ENCODE measurements around the gene ODAD4.

ODAD4 gene

GRCh38 chr17:41970901-41971331 is 40.5 kb downstream of the ODAD4 start:
- no peak for DNase-seq (ENCODE audit: low read depth in 2 of 2)

GRCh38 chr17:41971721-41972523 is 41.5 kb downstream of the ODAD4 start:
- no peak for DNase-seq (ENCODE audit: low read depth in 2 of 2)

DNA sequence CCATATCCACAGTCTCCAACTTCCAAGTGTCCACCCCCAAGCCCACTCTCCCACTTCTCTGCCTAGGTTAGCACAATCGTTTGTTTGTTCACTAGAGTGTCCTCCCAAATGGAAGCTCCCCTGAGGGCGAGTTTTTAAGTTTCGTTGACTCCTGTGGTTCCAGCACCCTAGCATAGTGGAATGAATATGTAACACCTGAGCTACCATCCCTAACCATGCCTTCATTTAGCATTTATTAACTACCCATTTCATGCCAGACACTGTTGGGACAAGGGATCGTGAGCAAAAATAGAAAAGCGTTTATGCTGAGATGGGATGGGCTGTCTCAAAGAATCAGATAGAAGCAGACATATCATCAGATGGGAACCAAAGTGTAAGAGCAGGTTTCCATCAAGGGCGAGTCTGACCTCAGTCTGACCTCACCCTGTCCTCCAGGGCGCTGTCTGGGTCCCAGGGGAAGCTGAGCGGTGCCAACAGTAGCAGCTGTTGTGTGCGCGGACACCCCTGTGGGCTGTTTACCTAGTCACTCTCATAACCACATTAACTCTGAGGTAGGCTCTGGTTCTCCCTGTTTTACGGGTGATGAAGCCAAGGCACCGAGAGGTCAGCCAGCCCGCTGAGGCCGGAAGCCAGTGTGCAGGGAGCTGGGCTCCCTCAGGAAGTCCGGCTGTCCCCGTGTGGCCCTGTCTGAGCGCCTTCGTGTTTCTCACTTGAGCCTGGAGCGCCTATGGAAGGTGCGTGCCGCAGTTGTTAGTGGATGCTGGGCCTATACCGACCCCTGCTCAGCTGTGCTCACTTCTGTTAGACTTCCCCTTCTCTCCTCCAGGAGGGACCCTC is 42.4 kb downstream of the ODAD4 start:
- DNase-seq (ENCODE audit: low read depth in 2 of 2), result no peak

GRCh38 chr17:41973408-41973811 is 43.0 kb downstream of the ODAD4 start:
- DNase-seq (ENCODE audit: low read depth in 2 of 2), result no peak

GRCh38 chr17:41974031-41974430 is 43.6 kb downstream of the ODAD4 start:
- DNase-seq (ENCODE audit: low read depth in 2 of 2), result no peak

DNA sequence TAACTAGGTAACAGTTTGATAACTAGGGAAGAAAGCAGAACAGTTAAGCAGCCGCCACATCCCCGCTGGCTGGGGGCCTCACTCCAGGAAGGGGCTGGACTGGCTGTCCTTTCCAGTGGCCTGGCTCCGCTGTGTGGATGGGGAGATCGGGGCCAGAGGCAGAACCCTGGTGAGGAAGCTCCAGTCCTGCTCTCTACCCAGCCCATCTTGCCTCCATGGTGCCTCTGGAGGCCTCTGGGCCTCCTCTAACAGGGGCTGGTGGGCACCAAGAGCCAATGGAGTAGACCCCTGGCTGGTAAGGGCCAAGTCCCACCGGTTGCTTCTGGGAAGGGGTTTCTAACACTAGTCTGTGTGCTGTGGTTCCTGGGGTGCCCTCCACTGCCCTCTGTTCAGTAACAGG is 44.2 kb downstream of the ODAD4 start:
- DNase-seq (ENCODE audit: low read depth in 2 of 2), result no peak

DNA sequence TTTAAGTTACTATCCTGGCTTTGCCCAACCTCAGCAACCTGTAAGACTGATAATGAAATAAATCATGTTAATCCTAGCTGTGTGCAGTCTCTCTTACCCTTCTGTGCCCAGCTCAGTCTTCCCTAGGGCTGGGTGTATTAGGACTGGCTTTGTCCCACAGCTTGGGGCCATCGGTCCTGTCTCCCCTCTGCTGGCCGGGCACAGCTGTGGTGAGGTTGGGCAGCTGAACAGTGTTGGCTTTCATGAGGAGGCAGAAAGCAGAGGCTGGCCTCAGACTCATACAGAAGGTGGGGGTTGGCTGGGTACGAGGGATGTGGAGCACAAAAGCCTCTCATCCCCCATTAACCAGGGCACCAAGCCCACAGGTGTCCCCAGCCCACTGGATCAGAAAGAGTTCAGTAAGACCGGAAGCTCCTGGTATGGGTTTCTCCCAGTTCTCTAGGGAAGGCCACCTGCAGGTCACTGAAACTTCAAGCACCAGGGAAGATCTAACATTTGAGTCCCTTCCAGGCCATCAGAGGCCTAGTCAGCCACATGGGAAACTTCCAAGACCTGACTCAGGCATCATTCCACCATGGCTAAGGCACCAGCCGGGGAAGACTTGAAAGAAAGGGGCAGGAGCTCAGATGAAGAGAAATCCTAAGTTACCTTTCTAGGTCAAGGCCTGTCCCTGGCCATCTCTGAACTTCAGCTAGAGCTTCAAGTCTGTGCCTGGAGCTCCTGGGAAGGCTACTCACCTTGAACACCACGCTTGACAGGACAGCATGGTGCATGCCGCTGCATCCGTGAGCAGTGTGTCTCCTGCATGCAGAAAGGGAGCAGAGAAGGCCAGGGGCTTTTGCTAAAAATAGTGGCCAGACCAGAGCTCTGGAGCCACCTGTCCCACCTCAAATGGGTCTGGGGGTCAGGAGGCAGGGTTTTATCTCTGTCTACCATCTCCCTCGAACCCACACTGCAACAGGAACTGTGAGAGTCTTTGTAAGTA is 45.0 kb downstream of the ODAD4 start:
- no peak for DNase-seq (ENCODE audit: low read depth in 2 of 2)

DNA sequence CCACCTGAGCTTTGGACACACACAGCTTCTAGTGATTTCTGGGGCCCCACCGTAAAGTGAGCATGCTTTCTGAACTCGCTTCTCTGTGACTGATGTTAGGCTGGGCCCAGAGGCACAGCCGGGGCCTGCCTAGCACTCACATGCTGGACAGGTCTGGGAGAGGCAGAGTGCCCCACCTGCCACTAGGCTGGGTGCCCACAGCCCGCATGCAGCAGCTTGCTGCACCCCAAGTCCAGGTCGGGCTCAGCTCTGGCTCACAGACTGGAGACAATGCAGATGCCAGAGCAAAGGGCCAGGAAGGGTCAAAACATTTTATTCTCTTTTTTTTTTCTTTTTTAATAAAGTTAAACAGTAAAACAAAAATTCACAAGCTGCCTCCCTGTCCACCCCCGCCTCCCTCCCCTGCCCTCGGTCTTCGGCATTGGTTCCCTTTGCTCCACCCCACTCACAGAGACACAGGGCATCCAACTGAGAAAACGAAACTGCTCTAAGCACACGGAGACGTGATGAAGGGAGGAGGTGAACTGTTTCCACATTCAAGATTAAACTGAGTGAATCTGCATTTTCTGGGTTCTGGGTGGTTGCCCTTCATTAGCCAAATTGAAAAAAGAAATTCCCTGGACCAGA is 45.8 kb downstream of the ODAD4 start:
- DNase-seq (ENCODE audit: low read depth in 2 of 2), result no peak

GRCh38 chr17:41977991-41978390 is 47.6 kb downstream of the ODAD4 start:
- DNase-seq (ENCODE audit: low read depth in 2 of 2), result no peak

- DNase-seq (ENCODE audit: low read depth in 2 of 2), result no peak
Measured at GRCh38 chr17:41982026-41982760, 51.8 kb downstream of the ODAD4 start.

DNA sequence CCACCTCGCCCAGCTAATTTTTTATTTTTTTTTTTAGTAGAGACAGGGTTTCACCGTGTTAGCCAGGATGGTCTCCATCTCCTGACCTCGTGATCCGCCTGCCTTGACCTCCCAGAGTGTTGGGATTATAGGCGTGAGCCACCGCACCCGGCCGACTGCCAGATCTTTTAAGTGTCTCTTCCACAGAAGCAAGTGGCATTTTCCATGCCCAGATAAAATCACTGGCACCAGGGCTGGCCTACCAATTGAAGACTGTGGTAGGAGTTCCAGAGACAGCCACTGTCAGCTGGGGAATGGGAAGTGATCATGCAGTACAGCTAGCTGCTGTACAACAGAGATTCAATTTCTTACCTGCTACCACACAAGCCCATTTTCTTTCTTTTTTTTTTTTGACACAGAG is 54.0 kb downstream of the ODAD4 start:
- DNase-seq (ENCODE audit: low read depth in 2 of 2), result no peak

DNA sequence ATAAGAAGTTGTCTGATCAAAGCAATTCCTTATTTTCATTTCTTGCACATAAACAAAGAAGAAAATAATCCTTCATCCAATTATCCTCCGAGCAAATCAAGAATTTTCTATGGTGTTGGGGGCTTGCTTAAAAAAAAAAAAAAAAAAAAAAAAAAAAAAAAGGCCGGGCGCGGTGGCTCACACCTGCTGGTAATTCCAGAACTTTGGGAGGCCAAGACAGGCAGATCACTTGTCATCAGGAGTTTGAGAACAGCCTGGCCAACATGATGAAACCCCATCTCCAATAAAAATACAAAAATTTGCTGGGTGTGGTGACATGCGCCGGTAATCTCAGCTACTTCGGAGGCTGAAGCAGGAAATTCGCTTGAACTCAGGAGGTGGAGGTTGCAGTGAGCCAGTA is 55.5 kb downstream of the ODAD4 start:
- DNase-seq (ENCODE audit: low read depth in 2 of 2), result no peak

DNA sequence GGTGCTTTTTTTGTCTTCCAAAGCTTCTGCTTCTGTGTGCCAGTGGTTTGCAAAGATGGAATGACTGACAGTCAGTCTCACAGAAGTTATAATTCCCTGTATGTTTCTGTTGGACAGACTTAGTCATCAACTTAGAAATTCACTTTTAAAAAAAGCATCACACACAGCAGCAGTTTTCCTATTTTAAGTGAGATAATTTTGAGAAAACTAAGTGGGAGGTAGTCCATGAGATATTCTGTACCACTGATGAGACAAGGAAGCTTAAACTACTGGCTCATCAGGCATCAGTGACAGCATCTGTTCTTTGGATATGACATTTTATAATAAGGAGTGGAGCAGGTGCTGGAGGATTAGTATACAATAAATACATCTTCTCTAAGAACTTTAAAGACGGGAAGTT is 56.2 kb downstream of the ODAD4 start:
- DNase-seq (ENCODE audit: low read depth in 2 of 2), result no peak

GRCh38 chr17:41987642-41988041 is 57.2 kb downstream of the ODAD4 start:
- no peak for DNase-seq (ENCODE audit: low read depth in 2 of 2)

DNA sequence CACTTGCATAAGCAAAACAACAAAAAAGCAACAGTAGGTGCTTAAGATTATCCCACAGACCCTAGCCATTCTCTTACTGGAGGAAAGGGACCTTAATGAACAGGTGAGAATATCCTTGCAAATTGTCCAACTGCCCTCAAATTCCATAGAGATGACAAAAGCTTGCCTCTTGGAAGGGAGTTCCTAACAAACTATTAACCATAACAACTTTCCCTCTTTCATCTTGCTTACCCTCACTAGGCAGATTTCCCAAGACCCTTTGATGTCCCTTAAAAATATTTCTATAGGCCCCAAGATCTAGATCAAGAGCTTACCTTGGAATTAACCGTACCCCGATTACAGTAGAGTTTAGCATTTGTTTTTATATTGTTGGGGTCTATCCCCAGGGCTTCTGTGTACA is 58.0 kb downstream of the ODAD4 start:
- no peak for DNase-seq (ENCODE audit: low read depth in 2 of 2)

- DNase-seq (ENCODE audit: low read depth in 2 of 2), result no peak
Measured at GRCh38 chr17:41989702-41990419, 59.4 kb downstream of the ODAD4 start.

GRCh38 chr17:41992576-41992975 is 62.2 kb downstream of the ODAD4 start:
- DNase-seq (ENCODE audit: low read depth in 2 of 2), result no peak

DNA sequence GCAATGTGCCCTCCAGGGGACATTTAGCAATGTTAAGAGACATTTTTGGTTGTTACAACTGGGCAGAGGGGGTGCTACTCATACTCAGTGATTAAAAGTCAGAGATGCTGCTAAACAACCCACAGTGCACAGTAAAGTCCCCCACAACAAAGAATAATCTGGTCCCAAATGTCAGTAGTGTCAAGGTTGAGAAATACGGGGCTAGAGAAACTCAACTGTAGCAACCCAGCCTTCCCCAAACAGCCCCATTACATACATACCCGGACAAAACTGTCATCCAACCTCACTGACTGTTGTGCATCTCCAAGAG is 66.4 kb downstream of the ODAD4 start:
- no peak for DNase-seq (ENCODE audit: low read depth in 2 of 2)

- DNase-seq (ENCODE audit: low read depth in 2 of 2), result no peak
Measured at GRCh38 chr17:41998497-41998896, 68.1 kb downstream of the ODAD4 start.

All from stimulated activated CD8-positive, alpha-beta memory T cell treated with anti-CD3 and anti-CD28 coated beads, Interleukin-7, amount 100 ng/mL, for 1 hour (primary cell).